ENCODE data around the gene TUSC2. TPM values are rescaled to one million over a fixed set of nuclear protein-coding genes. Genes with fewer than 3 reads are reported as not detected.

The TUSC2 gene
- total RNA-seq, 1 experiment from 2014 or later = 29.2 TPM

DNA sequence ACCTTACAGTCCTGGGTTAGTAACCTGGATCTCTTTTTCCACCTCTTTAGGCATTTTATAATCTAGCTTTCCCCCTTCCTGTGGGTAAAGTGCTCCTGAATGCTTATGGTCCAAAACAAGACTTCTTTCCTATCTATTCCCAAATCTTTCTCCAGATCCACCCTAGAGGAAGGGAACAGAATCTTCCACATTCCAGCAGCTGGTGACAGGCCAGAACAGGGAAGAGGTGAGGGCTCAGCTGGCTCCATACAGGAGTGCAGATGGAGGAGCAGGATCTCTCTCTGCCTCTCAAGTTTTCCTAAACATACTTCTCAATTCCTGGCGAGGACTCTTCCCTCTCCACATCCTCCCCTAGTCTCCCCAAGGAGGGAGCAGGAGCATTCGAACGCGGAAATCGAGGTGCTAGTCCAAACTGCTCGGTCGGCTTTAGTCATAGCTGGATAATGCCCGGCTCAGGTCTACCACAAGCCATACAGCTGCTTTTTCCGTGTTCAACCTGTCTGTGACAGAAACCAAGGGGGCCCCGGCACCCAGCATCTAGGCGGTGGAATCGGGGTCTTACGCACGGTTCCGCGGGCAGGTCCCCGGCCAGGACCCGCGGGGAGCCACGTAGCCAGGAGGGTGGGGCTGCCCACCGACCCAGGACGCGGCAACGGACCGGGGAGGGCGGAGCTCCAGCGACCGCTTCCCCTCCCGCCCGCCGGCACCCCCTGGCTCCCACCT is 8.6 kb upstream of the TUSC2 start:
- TF ChIP-seq, protein P1, sequence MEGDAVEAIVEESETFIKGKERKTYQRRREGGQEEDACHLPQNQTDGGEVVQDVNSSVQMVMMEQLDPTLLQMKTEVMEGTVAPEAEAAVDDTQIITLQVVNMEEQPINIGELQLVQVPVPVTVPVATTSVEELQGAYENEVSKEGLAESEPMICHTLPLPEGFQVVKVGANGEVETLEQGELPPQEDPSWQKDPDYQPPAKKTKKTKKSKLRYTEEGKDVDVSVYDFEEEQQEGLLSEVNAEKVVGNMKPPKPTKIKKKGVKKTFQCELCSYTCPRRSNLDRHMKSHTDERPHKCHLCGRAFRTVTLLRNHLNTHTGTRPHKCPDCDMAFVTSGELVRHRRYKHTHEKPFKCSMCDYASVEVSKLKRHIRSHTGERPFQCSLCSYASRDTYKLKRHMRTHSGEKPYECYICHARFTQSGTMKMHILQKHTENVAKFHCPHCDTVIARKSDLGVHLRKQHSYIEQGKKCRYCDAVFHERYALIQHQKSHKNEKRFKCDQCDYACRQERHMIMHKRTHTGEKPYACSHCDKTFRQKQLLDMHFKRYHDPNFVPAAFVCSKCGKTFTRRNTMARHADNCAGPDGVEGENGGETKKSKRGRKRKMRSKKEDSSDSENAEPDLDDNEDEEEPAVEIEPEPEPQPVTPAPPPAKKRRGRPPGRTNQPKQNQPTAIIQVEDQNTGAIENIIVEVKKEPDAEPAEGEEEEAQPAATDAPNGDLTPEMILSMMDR (IDR thresholded peaks at IDR 0.05; ENCODE audit: unreplicated experiment) = no peak
- Mint-ChIP-seq H3K9me3 (ENCODE audit: low read depth, unreplicated experiment) (no peaks in the 10 kb centered on the region), H3K4me1 (ENCODE audit: low read depth, unreplicated experiment) (peaks cover 11% of the 10 kb centered on the region), H3K4me3 (ENCODE audit: low read depth, unreplicated experiment) (peak overlapping the region; percentile 93), H3K27ac (ENCODE audit: unreplicated experiment) (peak overlapping the region; percentile 82), H3K27me3 (ENCODE audit: unreplicated experiment) (peaks cover 18% of the 10 kb centered on the region), H3K36me3 (ENCODE audit: insufficient read depth, unreplicated experiment) (peaks cover 37% of the 10 kb centered on the region)
- CTCF ChIA-PET = interaction anchor here (0.7 to 2.7 kb wide), 15 partner anchors 9 to 109 kb away, joined by 3 to 15 read pairs (median 3); partner anchors contain the start of genes CYB561D2, LSMEM2, NPRL2 and SEMA3B
- DNase-seq = no peak
- BruUV-seq (replicated peaks) = TSS peak; percentile 70
- intact Hi-C loops (cut with micrococcal nuclease; ENCODE audit: unreplicated experiment) = no loop called here

DNA sequence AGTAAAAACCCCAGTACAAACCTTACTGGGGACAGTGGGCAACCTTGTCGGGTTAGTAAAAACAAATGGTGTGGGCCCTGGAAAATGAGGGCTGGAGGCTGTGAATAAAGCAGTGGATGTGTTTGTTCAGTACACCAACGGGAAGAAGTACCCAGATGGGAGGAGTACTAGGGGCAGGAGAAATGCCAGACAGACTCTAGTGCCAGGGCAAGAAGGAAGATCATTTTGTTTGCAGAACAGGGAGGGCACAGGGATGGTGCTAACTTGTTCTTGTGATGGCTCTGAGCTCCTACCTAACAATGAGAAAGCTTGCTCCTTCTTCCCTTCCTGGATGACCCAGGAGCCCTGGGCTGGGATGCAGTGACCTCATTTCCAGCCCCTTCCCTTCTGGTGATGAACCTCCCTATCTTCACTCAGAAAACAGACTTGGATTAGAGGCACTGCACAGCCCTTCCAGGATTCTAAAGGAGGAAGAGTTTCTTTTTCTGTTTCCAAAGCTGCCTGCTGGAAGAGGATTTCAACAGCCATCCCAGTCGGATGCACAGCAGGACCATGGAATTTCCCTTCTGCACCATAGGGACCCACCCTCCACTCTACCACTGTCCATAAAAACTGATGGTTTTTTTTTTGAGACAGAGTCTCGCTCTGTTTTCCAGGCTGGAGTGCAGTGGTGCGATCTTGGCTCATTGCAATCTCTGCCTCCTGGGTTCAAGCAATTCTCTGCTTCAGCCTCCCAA is 6.5 kb upstream of the TUSC2 start:
- Mint-ChIP-seq H3K4me1 (ENCODE audit: low read depth, unreplicated experiment) (peaks cover 11% of the 10 kb centered on the region), H3K27me3 (ENCODE audit: unreplicated experiment) (peaks cover 8% of the 10 kb centered on the region), H3K36me3 (ENCODE audit: insufficient read depth, unreplicated experiment) (peaks cover 43% of the 10 kb centered on the region), H3K27ac (ENCODE audit: unreplicated experiment) (no peak overlapping the region), H3K9me3 (ENCODE audit: low read depth, unreplicated experiment) (no peaks in the 10 kb centered on the region), H3K4me3 (ENCODE audit: low read depth, unreplicated experiment) (no peak overlapping the region)
- TF ChIP-seq, protein P1 (IDR thresholded peaks at IDR 0.05; ENCODE audit: unreplicated experiment) = no peak
- BruUV-seq (replicated peaks) = no TSS peak
- CTCF ChIA-PET = interaction anchor here (0.7 kb wide), 1 partner anchor 113 kb away, joined by 3 read pairs; no protein-coding TSS in a partner anchor
- intact Hi-C loops (cut with micrococcal nuclease; ENCODE audit: unreplicated experiment) = no loop called here
- DNase-seq = no peak

DNA sequence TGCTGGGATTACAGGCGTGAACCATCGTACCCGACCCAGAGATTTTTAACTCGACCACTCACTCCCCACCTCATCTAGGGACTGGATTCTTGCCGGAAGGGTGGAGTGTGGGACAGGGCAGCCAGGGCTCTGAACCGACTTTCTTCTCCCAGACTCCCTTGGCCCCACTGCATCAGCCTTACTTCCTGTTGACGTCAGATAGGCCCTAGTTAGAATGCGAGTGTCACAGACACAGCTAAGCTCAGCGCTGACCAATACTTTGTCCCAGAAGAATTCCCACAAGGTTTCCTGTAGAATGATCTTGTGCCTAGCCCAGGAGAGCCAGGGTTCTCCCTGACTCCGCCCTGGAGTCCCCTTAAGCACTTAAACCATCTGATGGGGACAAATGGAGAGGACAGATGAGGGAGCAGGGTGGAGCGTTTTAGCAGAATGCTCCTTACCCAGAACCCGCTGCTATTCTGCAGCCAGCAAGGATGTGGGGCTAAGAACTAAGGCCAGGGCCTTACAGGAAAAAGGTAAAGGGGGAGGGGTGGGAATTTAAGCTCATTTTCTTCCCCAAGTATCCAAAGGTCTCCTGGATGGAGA is 5.8 kb upstream of the TUSC2 start:
- Mint-ChIP-seq H3K9me3 (ENCODE audit: low read depth, unreplicated experiment) (no peaks in the 10 kb centered on the region), H3K4me1 (ENCODE audit: low read depth, unreplicated experiment) (peaks cover 5% of the 10 kb centered on the region), H3K27ac (ENCODE audit: unreplicated experiment) (no peak overlapping the region), H3K27me3 (ENCODE audit: unreplicated experiment) (peaks cover 1% of the 10 kb centered on the region), H3K36me3 (ENCODE audit: insufficient read depth, unreplicated experiment) (peaks cover 40% of the 10 kb centered on the region), H3K4me3 (ENCODE audit: low read depth, unreplicated experiment) (no peak overlapping the region)
- BruUV-seq (replicated peaks) = no TSS peak
- no peak for DNase-seq
- CTCF ChIA-PET = interaction anchor here (0.7 kb wide), 1 partner anchor 112 kb away, joined by 3 read pairs; no protein-coding TSS in a partner anchor
- intact Hi-C loops (cut with micrococcal nuclease; ENCODE audit: unreplicated experiment) = no loop called here
- TF ChIP-seq, protein P1 (IDR thresholded peaks at IDR 0.05; ENCODE audit: unreplicated experiment) = no peak

DNA sequence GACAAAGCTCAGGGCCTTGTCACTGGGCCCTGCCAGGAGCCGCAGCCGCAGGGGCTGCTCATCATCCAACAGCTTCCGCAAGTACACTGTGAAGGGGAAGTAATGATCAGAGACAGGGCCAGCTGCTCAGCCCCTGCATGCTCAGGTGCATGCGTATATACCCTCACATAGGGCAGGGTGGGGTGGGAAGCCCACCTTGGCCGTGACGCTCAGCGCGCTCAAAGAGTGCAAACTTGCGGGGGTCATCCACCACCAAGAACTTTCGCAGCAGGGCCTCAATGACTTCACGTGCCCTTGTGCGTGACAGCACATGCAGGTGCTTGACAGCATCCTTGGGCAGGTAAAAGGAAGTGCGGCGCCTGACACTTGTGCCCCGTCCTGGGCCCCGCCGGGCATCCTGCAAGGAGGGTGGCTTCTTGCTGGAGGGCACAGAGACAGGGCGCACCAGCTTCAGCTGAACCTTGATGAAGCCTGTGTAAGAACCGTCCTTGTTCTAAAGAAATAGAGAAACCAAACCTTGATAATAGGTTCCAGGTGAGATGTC is 3.4 kb upstream of the TUSC2 start:
- Mint-ChIP-seq H3K36me3 (ENCODE audit: insufficient read depth, unreplicated experiment) (peaks cover 45% of the 10 kb centered on the region), H3K27ac (ENCODE audit: unreplicated experiment) (no peak overlapping the region), H3K4me3 (ENCODE audit: low read depth, unreplicated experiment) (no peak overlapping the region), H3K27me3 (ENCODE audit: unreplicated experiment) (no peaks in the 10 kb centered on the region), H3K9me3 (ENCODE audit: low read depth, unreplicated experiment) (no peaks in the 10 kb centered on the region), H3K4me1 (ENCODE audit: low read depth, unreplicated experiment) (no peaks in the 10 kb centered on the region)
- BruUV-seq (replicated peaks) = no TSS peak
- TF ChIP-seq, protein P1 (IDR thresholded peaks at IDR 0.05; ENCODE audit: unreplicated experiment) = no peak
- intact Hi-C loops (cut with micrococcal nuclease; ENCODE audit: unreplicated experiment) = no loop called here
- no peak for DNase-seq
- CTCF ChIA-PET = no interaction called here

Measured in Calu3 (cell line).